ENCODE measurements around the gene ANKS1B.

ANKS1B gene

DNA sequence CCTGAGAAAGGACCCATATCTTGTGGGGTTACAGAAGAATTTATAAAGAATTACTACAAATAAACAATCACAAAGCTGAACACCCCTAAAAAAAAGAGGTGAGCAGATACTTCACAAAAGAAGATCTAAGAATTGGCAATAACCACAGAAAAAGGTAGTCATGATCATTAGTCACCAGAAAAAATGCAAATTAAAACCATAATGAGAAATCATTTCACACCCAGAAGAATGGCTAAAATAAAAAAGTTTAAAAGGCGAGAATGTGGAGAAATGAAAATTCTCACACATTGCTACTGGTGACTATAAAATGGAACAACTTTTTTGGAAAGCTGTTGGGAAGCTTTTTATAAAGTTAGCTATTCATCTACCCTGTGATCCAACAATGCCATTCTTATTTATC is 545.3 kb downstream of the ANKS1B start:
- no peak for DNase-seq

DNA sequence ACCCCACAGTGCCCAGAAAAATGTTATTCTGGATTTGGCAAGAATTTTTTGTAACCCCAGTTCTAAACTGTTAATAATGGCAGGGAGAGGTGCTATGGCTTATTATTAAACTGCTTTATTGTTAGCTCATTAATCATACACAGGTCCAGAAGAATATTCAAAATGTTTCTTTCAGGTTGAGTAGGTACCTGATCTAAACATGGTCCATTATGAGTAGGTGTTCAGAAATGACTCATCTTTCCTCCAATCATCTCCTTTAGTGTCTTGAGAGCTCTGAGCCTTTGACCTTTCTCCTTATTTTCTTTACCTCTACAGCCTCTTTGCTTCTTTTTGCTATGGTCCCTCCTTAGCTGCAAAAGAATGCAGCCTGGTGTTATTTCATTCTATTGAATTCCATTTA is 548.2 kb downstream of the ANKS1B start:
- no peak for DNase-seq

DNA sequence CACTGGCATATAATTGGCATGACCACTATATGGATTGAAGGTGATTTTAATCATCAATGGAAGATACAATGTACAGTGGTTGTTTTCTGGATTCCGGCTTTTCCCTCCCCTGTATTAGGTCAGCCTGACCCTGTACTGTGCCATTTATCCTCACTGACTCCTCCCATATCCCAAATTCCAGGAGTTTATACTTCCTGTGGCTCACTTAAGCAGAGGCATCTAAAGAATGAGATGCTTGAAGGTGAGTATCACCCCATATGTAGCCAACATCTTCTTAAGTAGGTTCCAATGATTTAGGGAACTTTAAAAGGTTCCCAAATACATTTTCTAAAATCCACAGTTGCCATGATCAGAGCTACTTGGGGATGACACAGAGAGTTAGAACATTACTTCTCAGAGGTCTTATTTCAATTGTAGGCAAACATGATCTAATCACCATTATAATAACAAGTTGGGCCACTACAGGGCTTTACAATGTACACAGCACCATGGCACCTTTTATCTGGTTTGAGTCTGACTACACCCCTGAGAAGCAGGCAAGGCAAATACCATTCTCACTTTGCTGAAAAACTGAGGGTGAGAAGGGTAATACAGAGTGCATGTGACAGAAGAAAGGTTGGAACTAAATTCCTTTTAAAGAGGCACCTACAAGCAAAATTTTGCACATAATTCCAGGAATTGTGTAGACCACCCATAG is 549.5 kb downstream of the ANKS1B start:
- DNase-seq, result no peak

GRCh38 chr12:99433155-99433554 is 551.6 kb downstream of the ANKS1B start:
- DNase-seq, result no peak

DNA sequence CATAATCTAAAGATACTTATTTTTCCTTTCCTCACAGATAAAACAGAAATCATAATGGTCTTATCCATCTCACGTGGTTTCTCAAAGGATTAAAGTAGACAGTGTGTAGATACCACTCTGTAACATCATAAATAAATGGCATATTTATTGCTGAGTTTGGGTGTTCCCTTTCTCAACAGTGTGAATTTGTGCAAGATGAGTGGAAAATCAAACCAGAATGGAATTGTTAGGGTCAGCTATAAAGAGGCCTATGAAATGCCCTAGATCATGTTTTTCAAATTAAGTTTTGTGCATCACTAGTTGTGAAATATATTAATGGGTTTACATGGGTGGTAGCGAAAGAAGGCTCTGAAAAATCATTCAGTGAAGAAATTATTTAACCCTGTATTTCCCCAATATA is 553.5 kb downstream of the ANKS1B start:
- no peak for DNase-seq

DNA sequence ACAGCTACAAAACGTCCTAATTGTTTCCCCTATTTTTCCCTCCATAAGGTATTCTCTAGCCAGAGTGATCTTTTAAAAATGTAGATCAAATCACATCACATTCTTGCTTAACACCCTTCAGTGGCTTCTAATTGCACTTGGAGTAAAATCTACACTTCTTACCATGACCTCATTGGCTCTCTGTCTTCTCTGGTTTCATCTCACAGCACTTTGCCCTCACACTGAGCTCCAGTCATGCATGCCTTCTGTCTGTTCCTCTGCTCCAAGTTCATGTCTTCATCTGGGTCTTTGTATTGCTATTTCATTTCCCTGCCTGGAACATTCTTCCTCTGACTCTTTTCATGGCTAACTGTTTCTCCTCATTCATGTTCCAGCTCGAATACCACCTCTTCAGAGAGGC is 557.6 kb downstream of the ANKS1B start:
- DNase-seq, result no peak

DNA sequence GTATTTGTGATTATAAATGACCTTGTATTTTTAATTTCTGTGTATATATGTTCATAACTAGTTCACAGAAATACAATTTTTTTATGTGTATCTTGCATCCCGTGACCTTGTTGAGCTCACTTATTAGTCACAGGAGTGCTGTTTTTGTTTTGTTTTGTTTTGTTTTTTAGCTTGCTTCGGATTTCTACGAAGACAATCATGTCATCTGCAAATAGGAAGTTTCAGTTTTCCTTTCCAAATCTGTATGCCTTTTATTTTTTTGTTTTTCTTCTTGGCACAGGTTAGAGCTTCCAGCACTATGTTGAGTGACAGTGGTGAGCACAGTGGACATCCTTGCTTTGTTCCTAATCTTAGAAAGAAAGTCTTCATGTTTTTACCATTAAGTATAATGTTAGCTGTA is 566.4 kb downstream of the ANKS1B start:
- DNase-seq, result no peak

DNA sequence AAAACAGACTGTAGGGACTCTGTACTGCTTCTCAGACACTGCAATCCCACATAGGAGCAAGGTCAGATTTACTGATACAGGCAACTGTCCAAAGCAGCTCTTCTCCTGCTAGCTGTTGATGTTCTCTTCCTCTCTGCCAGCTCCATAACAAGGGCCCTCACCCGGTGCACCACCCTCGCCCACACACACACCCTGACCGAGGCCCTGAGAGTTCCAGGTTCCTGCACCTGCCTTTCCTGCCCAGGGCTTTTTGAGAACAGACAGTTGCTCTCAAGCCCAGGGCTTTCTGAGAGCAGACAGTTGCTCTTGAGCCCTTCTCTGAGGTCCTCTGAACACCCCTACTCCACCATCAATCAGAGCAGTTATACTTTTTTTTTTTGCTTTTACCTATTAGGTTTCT is 571.0 kb downstream of the ANKS1B start:
- no peak for DNase-seq

DNA sequence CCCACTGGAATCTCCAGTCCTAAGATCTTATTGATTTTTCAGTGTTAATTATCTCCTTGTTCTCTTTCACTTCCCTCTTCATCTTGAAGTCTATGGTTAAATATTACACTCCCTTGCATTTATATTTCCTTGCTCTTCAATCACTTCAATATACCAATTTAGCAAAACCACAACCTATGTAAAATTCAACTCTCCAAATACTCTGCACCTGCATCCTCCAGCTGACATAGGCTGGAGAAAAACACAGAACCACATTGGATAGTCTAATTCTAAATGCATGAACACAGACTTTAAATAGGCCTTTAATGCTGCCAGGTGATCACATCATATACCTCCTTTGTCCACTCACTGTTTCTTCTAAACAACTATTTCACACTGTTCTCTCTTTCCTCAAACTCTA is 591.0 kb downstream of the ANKS1B start:
- no peak for DNase-seq

- DNase-seq, result no peak
Observed at GRCh38 chr12:99392091-99392850, 592.5 kb downstream of the ANKS1B start.

DNA sequence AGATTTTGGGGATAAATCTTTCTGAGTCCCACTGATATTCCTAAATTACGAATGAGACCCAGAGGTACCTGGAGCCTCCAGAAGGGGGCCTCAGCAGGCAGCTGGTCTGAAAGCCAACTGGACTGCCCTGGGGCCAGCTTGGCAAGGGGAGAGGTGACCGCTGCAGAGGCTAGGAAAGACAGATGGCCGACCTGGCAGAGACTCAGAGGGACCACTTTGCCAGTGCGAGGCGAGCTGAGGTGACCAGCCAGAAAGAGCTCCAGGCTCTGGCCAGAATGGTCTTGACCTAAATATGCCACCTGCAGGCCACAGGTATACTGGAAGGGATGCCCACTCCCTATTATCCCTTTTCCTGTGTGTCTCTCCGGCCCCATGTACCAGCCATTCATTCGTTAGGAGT is 594.0 kb downstream of the ANKS1B start:
- no peak for DNase-seq

DNA sequence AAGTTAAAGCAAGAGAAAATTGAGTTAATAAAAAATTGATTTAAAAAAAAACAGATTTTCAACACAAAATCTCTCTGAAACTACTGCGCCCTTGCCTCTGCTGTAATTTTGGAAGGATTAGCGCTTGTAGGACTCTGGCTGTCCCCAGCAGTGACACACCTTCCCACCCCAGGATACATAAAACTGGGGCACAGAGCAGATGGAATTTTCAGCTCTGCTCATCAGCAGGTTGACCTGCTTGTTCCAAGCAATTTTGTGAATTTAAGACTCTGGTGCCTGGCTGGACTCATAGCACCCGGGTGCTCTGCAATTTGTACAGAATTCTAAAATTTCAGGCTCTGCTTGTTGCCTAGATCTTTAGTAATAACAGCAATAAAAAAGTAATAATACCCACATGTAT is 595.0 kb downstream of the ANKS1B start:
- DNase-seq, result no peak

DNA sequence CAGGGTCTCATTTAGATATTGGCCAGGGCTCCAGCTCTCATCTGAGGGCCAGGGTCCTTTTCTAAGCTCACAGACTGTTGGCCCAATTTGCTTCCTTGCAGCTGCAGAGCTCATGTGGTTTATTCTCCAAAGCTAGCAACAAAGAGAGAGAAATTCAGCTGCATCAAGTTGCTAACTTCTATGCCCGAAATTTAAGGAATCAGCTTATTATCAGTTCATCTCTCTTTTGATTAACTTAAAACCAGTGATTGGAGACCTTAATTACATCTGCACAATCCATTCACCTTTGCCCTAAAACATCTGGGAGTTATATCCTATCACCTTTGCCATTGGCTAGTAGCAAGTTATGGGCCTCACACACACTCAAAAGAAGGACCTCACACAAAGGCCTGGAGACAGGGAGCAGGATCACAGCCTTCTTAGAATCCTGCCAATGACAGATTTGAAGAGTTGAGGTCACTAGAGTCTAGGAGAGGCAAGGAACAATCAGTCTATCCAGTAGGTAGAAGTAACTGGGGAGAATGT is 596.0 kb downstream of the ANKS1B start:
- no peak for DNase-seq

DNA sequence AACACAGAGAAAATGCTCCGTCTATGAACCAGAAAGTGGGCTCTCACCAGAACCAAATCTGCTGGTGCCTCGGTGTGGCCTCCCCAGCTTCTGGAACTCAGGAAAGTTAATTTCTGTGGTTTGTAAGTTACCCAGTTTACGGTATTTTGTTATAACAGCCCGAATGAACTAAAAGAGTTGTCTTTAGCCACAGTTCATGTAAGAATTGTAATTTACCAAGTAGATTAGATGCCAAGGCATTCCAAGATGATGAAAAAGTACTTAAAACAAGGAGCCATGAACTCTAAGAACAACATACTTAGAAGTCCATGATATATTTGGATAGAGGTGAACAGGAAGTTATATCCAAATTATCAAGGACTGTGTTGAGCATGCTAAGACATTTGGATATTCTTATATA is 597.1 kb downstream of the ANKS1B start:
- DNase-seq, result no peak

DNA sequence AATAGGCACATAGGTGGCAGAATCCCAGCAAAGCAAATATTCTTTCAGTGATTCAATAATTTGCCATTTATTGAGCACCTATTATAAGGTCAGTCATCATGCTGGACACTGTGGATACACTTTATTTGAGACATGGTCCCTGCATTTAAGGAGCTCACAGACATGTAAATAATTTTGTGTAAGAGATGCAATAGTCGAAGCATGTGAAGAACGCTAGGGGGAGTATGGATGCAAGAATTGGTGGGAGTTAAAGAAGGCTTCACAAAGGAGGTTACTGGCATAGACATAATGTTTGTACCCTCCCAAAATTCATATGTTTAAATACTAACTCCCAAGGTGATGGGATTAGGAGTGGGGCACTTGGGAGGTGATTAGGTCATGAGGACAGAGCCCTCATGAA is 597.8 kb downstream of the ANKS1B start:
- DNase-seq, result no peak

DNA sequence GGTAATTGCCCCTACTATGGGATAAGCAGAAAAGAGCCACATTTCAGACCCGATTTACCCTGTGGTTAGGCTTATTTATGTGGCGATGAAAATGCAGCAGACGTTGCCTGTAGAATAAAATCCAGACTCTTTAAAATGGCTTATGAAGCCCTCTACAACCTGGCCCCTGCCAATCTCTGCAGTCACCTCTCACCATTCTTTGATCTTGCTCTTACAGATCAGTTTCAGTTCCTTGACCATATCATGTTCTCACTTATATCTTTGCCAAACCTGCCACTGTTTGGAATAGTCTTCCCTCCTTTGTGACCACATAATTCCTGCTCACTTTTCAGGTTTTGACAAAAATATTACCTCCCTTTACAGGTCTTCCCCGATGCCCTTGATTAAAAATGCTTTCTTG is 601.5 kb downstream of the ANKS1B start:
- no peak for DNase-seq

DNA sequence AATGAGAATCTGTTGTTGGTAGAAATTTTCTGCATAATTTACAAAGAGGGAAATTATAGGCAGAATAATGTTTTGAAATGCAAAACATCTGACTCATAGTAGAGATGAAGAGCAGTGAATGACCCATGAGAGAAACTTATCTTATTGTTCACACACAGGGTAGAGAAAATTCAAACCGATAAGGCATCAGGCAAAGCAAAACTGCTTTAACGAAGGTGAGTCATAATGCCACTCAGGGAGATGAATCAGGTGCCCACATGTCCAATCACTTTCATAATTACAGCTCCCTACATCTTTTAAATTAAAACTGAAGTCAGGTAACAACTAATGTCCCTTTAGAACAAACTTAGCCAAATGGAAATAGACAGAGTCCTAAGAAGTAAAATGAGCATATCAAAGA is 602.7 kb downstream of the ANKS1B start:
- no peak for DNase-seq

GRCh38 chr12:99380701-99381100 is 604.0 kb downstream of the ANKS1B start:
- DNase-seq, result no peak

DNA sequence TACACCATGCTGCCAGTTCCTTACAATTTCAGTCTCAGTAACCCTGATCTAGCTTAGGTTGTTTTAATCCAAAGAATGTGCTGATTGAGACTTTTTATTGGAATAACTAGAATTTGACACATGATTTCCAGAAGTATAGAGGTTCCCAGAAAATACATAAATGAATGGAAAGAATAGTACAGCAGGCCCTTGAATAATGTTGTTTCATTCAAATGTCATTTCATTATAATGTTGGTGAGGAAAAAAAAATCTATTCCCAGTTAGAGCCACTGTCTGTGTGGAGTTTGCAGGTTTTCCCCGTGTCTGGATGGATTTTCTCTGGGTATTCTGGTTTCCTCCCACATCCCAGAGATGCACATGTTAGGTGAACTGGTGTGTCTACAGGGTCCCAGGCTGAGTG is 610.7 kb downstream of the ANKS1B start:
- DNase-seq, result no peak

- no peak for DNase-seq
Observed at GRCh38 chr12:99372257-99372920, 612.3 kb downstream of the ANKS1B start.

DNA sequence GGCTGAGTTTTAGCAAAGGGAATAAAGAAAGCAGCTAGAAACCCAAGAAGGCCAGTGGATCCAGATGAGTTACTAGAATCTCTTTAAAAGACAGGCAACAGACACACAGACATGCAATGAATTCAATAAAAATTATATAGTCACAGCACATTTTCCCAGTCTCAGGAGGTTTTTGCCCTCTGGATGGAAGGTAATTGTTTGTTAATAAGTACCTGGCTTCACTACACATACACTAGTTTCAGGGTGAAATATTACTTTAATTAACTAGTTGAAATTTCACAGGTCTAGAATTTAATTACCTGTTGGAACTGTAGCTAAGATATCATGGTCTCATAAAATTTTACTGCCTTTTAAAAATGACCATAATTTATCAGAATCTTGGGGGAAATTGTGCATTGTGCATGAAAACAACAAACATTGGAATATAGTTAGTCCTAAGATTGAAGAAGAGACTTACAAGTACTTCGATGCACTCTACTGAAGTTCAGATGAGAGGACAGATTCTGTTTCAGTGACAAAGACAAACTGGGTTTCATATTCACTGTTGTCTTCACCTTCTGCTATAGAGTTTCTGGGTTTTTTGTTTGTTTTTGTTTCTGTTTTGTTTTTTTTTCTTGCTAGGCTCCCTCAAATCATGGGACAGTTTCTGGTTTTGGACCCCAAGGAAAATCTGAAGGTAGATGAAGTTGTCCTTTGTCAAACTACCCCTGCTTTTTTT is 614.2 kb downstream of the ANKS1B start:
- no peak for DNase-seq

DNA sequence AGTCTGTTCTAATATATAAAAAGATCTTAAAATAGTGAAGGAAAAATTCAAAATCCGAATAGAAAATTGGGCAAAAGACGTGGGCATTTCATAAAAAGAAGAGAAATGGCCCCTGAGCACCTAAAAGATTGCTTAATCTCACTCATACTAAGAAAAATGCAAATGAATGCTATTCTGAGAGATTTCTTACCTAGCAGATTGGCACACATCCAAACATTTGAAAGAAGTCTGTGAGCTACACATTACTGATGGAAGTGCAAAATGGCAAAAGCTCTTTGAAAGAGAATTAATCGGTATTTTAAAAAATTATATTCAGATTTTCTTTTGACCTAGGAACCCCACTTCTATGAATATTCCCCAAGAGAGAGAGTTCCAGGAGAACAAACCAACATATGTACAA is 617.6 kb downstream of the ANKS1B start:
- no peak for DNase-seq

GRCh38 chr12:99352269-99352668 is 632.5 kb downstream of the ANKS1B start:
- DNase-seq, result no peak

All from activated CD8-positive, alpha-beta memory T cell treated with anti-CD3 and anti-CD28 coated beads, Interleukin-2, amount 50 U/mL, for 4 hours (primary cell).